ENCODE data around the gene PLEKHG3. TPM values are rescaled to one million over a fixed set of nuclear protein-coding genes. Genes with fewer than 3 reads are reported as not detected.
A peak's percentile ranks its signal among the peaks of the same experiment; 100 is the strongest.

Gene PLEKHG3
- total and polyA plus RNA-seq, 4 experiments from 2014 or later = 10.8 to 62.6 (median 54.9) TPM

GRCh38 chr14:64758025-64758521 is 53.8 kb downstream of the PLEKHG3 start:
- Mint-ChIP-seq H3K4me1 (peaks cover 64 to 98% (median 80%) of the 10 kb centered on the region in 4 donors), H3K9me3 (no peaks in the 10 kb centered on the region), H3K27me3 (no peaks in the 10 kb centered on the region), H3K27ac (peak overlapping the region; percentile 85 to 98 (median 95)), H3K36me3 (no peaks in the 10 kb centered on the region), H3K4me3 (peak overlapping the region in 6 of 8 donors; percentile 27 to 74 (median 38))
- Histone ChIP-seq H3K27ac (ENCODE audit: low read depth, low read length) (peak overlapping the region; percentile 58), H3K4me1 (ENCODE audit: insufficient read depth, low read length) (peaks cover 96% of the 10 kb centered on the region), H3K27me3 (ENCODE audit: insufficient read depth, low read length) (no peaks in the 10 kb centered on the region), H3K4me3 (ENCODE audit: low read length in 2 of 2) (no peak overlapping the region), H3K9me3 (ENCODE audit: control insufficient read depth in 1 of 2, low read length in 2 of 2) (no peaks in the 10 kb centered on the region), H3K36me3 (ENCODE audit: insufficient read depth, low read length) (no peaks in the 10 kb centered on the region)
- ChIA-PET POLR2A (ENCODE audit: partially characterized antibody) (interaction anchor here (0.6 to 9.1 kb wide), 8 partner anchors 10 to 254 kb away, joined by 3 to 108 read pairs (median 4); partner anchors contain the start of genes PLEKHG3 and ZBTB1), CTCF (ENCODE audit: partially characterized antibody) (interaction anchor here (2.2 to 4.9 kb wide), 4 partner anchors 11 to 86 kb away, joined by 10 to 98 read pairs (median 14); partner anchors contain the start of gene PLEKHG3)
- DNase-seq = peak in 3 of 5 donors; percentile 22 to 79 (median 31)
- intact Hi-C loops (cut with micrococcal nuclease) = loop anchor here (5.0 kb wide), 4 partner anchors 36 to 344 kb away; partner anchors contain the start of genes FNTB and MAX

DNA sequence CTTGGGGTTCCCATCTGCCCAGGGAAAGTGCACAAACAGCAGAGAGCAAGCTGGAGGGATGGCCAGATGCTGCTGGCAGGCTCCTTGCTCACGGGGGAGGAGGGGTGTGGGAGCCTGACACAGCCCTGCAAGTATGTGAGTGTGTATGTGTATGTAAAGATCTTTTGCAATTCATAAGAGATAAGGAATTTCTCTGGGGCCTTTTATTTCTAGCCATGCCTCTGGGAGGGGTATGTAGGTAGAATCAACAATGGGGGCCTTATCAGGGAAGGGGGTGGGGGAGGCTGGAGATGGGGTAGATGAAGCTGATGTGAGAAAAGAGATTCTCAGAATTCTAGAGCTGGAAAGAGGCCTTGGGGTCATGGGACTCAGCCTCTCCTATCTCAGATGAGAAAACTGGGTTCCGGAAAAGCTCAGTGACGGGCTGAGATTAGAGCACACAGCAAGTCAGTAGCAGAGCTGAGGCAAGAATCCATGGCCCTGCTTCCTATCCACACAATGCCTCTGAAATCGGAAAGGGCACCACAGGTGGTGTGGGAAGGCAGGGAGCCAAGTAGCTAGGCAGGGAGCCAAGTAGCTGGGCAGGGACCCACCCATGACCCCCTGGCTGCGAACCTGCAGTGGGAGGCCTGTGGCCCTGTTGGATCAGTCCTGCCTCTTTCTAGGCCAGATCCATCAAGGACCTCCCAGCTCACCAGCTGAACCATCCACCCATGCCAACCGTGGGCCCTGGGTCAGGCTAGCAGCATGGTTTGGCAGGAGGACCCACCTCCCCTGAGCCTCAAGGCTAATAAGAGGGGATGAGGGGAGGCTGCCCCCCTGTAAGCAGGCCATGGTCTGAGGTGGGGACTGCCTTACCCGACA is 54.7 kb downstream of the PLEKHG3 start:
- no peaks in the 10 kb centered on the region for H3K9me3 Mint-ChIP-seq
- Histone ChIP-seq H3K4me3 (ENCODE audit: low read length in 2 of 2) (no peak overlapping the region), H3K36me3 (ENCODE audit: insufficient read depth, low read length) (no peaks in the 10 kb centered on the region), H3K4me1 (ENCODE audit: insufficient read depth, low read length) (peaks cover 98% of the 10 kb centered on the region), H3K27ac (ENCODE audit: low read depth, low read length) (peak overlapping the region; percentile 58), H3K27me3 (ENCODE audit: insufficient read depth, low read length) (no peaks in the 10 kb centered on the region), H3K9me3 (ENCODE audit: control insufficient read depth in 1 of 2, low read length in 2 of 2) (no peaks in the 10 kb centered on the region)
- peak overlapping the region in 7 of 8 donors; percentile 6 to 74 (median 40) for H3K4me3 Mint-ChIP-seq
- peaks cover 70 to 100% (median 87%) of the 10 kb centered on the region in 4 donors for H3K4me1 Mint-ChIP-seq
- POLR2A ChIA-PET (ENCODE audit: partially characterized antibody) = interaction anchor here (0.6 to 9.1 kb wide), 11 partner anchors 9 to 255 kb away, joined by 3 to 108 read pairs (median 4); partner anchors contain the start of genes PLEKHG3 and ZBTB1
- intact Hi-C loops (cut with micrococcal nuclease) = loop anchor here (5.0 kb wide), 4 partner anchors 37 to 343 kb away; partner anchors contain the start of genes FNTB and MAX
- H3K27me3 Mint-ChIP-seq = no peaks in the 10 kb centered on the region
- DNase-seq = peak in 1 of 5 donors; percentile 26
- peak overlapping the region; percentile 85 to 98 (median 95) for H3K27ac Mint-ChIP-seq
- CTCF ChIA-PET (ENCODE audit: partially characterized antibody) = interaction anchor here (0.9 to 4.9 kb wide), 11 partner anchors 10 to 133 kb away, joined by 3 to 98 read pairs (median 7); partner anchors contain the start of gene PLEKHG3
- H3K36me3 Mint-ChIP-seq = no peaks in the 10 kb centered on the region

DNA sequence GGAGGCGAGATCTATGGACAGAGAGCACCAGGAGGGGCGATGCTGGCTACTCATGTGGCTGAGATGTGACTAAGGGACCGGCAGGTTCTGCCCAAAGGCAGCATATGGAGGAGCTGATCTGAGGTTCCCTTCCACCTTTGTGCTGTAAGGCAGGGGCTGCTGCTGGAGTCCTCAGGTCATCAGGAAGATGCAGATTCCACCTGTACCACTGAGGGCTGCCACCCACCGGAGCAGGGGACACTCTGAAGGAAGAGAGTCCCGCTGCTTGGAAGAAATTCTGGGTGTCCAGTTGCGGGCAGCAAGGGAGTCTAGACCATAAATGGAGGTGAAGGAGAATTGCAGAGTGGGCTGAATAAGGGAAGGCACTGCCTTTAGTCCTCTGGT is 55.3 kb downstream of the PLEKHG3 start:
- H3K36me3 ChIP-seq (ENCODE audit: insufficient read depth, low read length) = no peaks in the 10 kb centered on the region
- ChIA-PET POLR2A (ENCODE audit: partially characterized antibody) (interaction anchor here (1.1 to 9.1 kb wide), 6 partner anchors 34 to 84 kb away, joined by 3 to 108 read pairs (median 8); partner anchors contain the start of gene PLEKHG3), CTCF (ENCODE audit: partially characterized antibody) (interaction anchor here (0.8 to 4.9 kb wide), 13 partner anchors 9 to 132 kb away, joined by 3 to 98 read pairs (median 6); partner anchors contain the start of gene PLEKHG3)
- no peak for DNase-seq
- no peaks in the 10 kb centered on the region for H3K27me3 ChIP-seq (ENCODE audit: insufficient read depth, low read length)
- H3K27ac ChIP-seq (ENCODE audit: low read depth, low read length) = peak overlapping the region; percentile 58
- H3K4me1 Mint-ChIP-seq = peaks cover 74 to 100% (median 90%) of the 10 kb centered on the region in 4 donors
- H3K4me3 ChIP-seq (ENCODE audit: low read length in 2 of 2) = no peak overlapping the region
- peaks cover 98% of the 10 kb centered on the region for H3K4me1 ChIP-seq (ENCODE audit: insufficient read depth, low read length)
- no peaks in the 10 kb centered on the region for H3K27me3 Mint-ChIP-seq
- H3K36me3 Mint-ChIP-seq = no peaks in the 10 kb centered on the region
- intact Hi-C loops (cut with micrococcal nuclease) = loop anchor here (5.0 kb wide), 4 partner anchors 37 to 343 kb away; partner anchors contain the start of genes FNTB and MAX
- H3K9me3 ChIP-seq (ENCODE audit: control insufficient read depth in 1 of 2, low read length in 2 of 2) = no peaks in the 10 kb centered on the region
- peak overlapping the region; percentile 47 to 86 (median 75) for H3K27ac Mint-ChIP-seq
- peak overlapping the region in 7 of 8 donors; percentile 12 to 81 (median 41) for H3K4me3 Mint-ChIP-seq
- no peaks in the 10 kb centered on the region for H3K9me3 Mint-ChIP-seq

DNA sequence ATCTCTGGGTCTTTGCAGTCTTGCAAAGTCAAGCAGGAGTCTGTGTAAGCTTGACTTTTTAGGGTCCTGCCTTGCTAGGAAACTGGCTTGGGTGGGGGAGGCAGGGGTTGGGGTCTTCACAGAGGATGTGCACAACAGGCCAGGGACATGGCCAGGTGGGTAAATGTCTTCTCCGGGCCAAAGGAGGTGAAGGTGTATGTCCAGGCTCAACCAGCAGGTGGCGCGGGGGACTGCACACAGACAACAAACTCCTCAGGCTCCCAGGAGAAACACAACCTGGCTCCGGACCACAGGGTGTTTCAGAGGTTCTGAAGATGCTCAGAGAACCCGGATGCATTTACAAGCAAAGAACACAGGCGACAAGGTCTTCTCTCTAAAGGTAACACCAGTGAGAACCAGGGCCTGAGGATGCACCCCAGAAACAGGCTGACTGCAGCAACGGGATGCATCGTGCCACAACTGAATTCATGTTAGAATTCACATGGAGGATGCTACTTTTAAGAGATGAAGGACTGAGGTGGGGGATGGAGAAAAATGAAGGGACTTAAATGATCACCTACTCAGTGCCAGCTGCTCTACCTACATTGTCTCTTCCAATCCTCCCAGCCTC is 56.0 kb downstream of the PLEKHG3 start:
- intact Hi-C loops (cut with micrococcal nuclease) = loop anchor here (5.0 kb wide), 1 partner anchor 132 kb away; no protein-coding TSS in a partner anchor
- Mint-ChIP-seq H3K27ac (peak overlapping the region in 6 of 7 donors; percentile 72 to 89 (median 84)), H3K27me3 (no peaks in the 10 kb centered on the region), H3K4me1 (peaks cover 70 to 98% (median 88%) of the 10 kb centered on the region in 4 donors), H3K9me3 (no peaks in the 10 kb centered on the region), H3K36me3 (no peaks in the 10 kb centered on the region), H3K4me3 (peak overlapping the region; percentile 21 to 81 (median 56))
- DNase-seq = peak; percentile 54 to 66 (median 61)
- H3K4me1 ChIP-seq (ENCODE audit: insufficient read depth, low read length) = peaks cover 95% of the 10 kb centered on the region
- POLR2A ChIA-PET (ENCODE audit: partially characterized antibody) = interaction anchor here (1.1 to 9.1 kb wide), 7 partner anchors 35 to 227 kb away, joined by 3 to 108 read pairs (median 9); partner anchors contain the start of genes FNTB and PLEKHG3
- CTCF ChIA-PET (ENCODE audit: partially characterized antibody) = interaction anchor here (0.8 to 4.9 kb wide), 20 partner anchors 8 to 131 kb away, joined by 3 to 98 read pairs (median 4); partner anchors contain the start of gene PLEKHG3
- H3K9me3 ChIP-seq (ENCODE audit: control insufficient read depth in 1 of 2, low read length in 2 of 2) = no peaks in the 10 kb centered on the region
- no peaks in the 10 kb centered on the region for H3K36me3 ChIP-seq (ENCODE audit: insufficient read depth, low read length)
- no peaks in the 10 kb centered on the region for H3K27me3 ChIP-seq (ENCODE audit: insufficient read depth, low read length)
- H3K4me3 ChIP-seq (ENCODE audit: low read length in 2 of 2) = no peak overlapping the region
- no peak overlapping the region for H3K27ac ChIP-seq (ENCODE audit: low read depth, low read length)

GRCh38 chr14:64760916-64761315 is 56.7 kb downstream of the PLEKHG3 start:
- peaks cover 68 to 98% (median 88%) of the 10 kb centered on the region in 4 donors for H3K4me1 Mint-ChIP-seq
- H3K36me3 ChIP-seq (ENCODE audit: insufficient read depth, low read length) = no peaks in the 10 kb centered on the region
- peak overlapping the region; percentile 70 to 86 (median 79) for H3K27ac Mint-ChIP-seq
- H3K4me1 ChIP-seq (ENCODE audit: insufficient read depth, low read length) = peaks cover 96% of the 10 kb centered on the region
- no peak overlapping the region for H3K27ac ChIP-seq (ENCODE audit: low read depth, low read length)
- H3K27me3 ChIP-seq (ENCODE audit: insufficient read depth, low read length) = no peaks in the 10 kb centered on the region
- ChIA-PET CTCF (ENCODE audit: partially characterized antibody) (interaction anchor here (0.8 to 4.9 kb wide), 19 partner anchors 10 to 131 kb away, joined by 3 to 98 read pairs (median 5); partner anchors contain the start of gene PLEKHG3), POLR2A (ENCODE audit: partially characterized antibody) (interaction anchor here (1.3 to 9.1 kb wide), 6 partner anchors 11 to 226 kb away, joined by 4 to 108 read pairs (median 10); partner anchors contain the start of genes FNTB and PLEKHG3)
- no peaks in the 10 kb centered on the region for H3K27me3 Mint-ChIP-seq
- H3K9me3 ChIP-seq (ENCODE audit: control insufficient read depth in 1 of 2, low read length in 2 of 2) = no peaks in the 10 kb centered on the region
- intact Hi-C loops (cut with micrococcal nuclease) = loop anchor here (5.0 kb wide), 1 partner anchor 131 kb away; no protein-coding TSS in a partner anchor
- DNase-seq = no peak
- H3K9me3 Mint-ChIP-seq = no peaks in the 10 kb centered on the region
- no peak overlapping the region for H3K4me3 ChIP-seq (ENCODE audit: low read length in 2 of 2)
- H3K4me3 Mint-ChIP-seq = peak overlapping the region in 4 of 8 donors; percentile 2 to 59 (median 50)
- no peaks in the 10 kb centered on the region for H3K36me3 Mint-ChIP-seq

GRCh38 chr14:64761441-64762043 is 57.3 kb downstream of the PLEKHG3 start:
- Histone ChIP-seq H3K27ac (ENCODE audit: low read depth, low read length) (no peak overlapping the region), H3K4me1 (ENCODE audit: insufficient read depth, low read length) (peaks cover 93% of the 10 kb centered on the region), H3K27me3 (ENCODE audit: insufficient read depth, low read length) (no peaks in the 10 kb centered on the region), H3K36me3 (ENCODE audit: insufficient read depth, low read length) (no peaks in the 10 kb centered on the region), H3K9me3 (ENCODE audit: control insufficient read depth in 1 of 2, low read length in 2 of 2) (no peaks in the 10 kb centered on the region), H3K4me3 (ENCODE audit: low read length in 2 of 2) (no peak overlapping the region)
- DNase-seq = no peak
- POLR2A ChIA-PET (ENCODE audit: partially characterized antibody) = interaction anchor here (1.3 to 9.1 kb wide), 8 partner anchors 10 to 225 kb away, joined by 4 to 108 read pairs (median 8); partner anchors contain the start of genes FNTB and PLEKHG3
- H3K9me3 Mint-ChIP-seq = no peaks in the 10 kb centered on the region
- H3K27me3 Mint-ChIP-seq = no peaks in the 10 kb centered on the region
- H3K36me3 Mint-ChIP-seq = no peaks in the 10 kb centered on the region
- peaks cover 68 to 98% (median 85%) of the 10 kb centered on the region in 4 donors for H3K4me1 Mint-ChIP-seq
- H3K27ac Mint-ChIP-seq = peak overlapping the region; percentile 54 to 90 (median 79)
- CTCF ChIA-PET (ENCODE audit: partially characterized antibody) = interaction anchor here (0.8 to 4.9 kb wide), 29 partner anchors 9 to 417 kb away, joined by 3 to 98 read pairs (median 5); partner anchors contain the start of gene PLEKHG3
- intact Hi-C loops (cut with micrococcal nuclease) = loop anchor here (5.0 kb wide), 1 partner anchor 131 kb away; no protein-coding TSS in a partner anchor
- H3K4me3 Mint-ChIP-seq = peak overlapping the region in 4 of 8 donors; percentile 2 to 59 (median 50)

Measured in CD4-positive, alpha-beta memory T cell (primary cell).